Lung (tissue), 12 donors: ENCODE results near the gene CNTNAP2. TPM values are rescaled to one million over a fixed set of nuclear protein-coding genes. Genes with fewer than 3 reads are reported as not detected.

Source experiments
- ATAC-seq: fragments of 200-7000 bp; cut with Tn5 transposase; one replicate; pipeline ENCODE4 v1.9.1; 2020; ENCODE audit warnings: moderate number of reproducible peaks; ENCODE audit not compliant: insufficient read depth, low FRiP score
- DNase-seq, 3 donors: peaks; one replicate each; pipeline ENCODE4 v3.0.0-alpha.2; 2013 to 2017
- H3K27ac ChIP-seq, 2 donors: one replicate each; pipeline ENCODE4 v1.5.1; 2013; ENCODE audit warnings: mild to moderate bottlenecking in 2 of 2, moderate library complexity in 2 of 2, control low read depth in 1 of 2, inconsistent platforms in 1 of 2, low read depth in 1 of 2, low read length in 1 of 2
- H3K27me3 ChIP-seq, 3 donors: one replicate each; pipeline ENCODE4 v1.5.1; 2013; ENCODE audit warnings: low read length in 2 of 3; ENCODE audit not compliant: control insufficient read depth in 3 of 3, insufficient read depth in 3 of 3
- H3K36me3 ChIP-seq, 4 donors: one replicate each; pipeline ENCODE4 v1.5.1; 2013; ENCODE audit warnings: low read length in 4 of 4, mild to moderate bottlenecking in 1 of 4, moderate library complexity in 1 of 4; ENCODE audit not compliant: control insufficient read depth in 4 of 4, insufficient read depth in 4 of 4
- H3K4me1 ChIP-seq, 5 donors: one replicate each; pipeline ENCODE4 v1.5.1; 2013; ENCODE audit warnings: low read length in 5 of 5, mild to moderate bottlenecking in 2 of 5, moderate library complexity in 1 of 5; ENCODE audit not compliant: control insufficient read depth in 5 of 5, insufficient read depth in 5 of 5
- H3K4me3 ChIP-seq: one replicate; pipeline ENCODE4 v1.5.1; 2013; ENCODE audit warnings: mild to moderate bottlenecking, control low read depth, moderate library complexity
- H3K9ac ChIP-seq, 2 donors: one replicate each; pipeline ENCODE4 v1.5.1; 2013; ENCODE audit warnings: low read length in 2 of 2, control low read depth in 1 of 2; ENCODE audit not compliant: insufficient read depth in 1 of 2
- H3K9me3 ChIP-seq, 4 donors: one replicate each; pipeline ENCODE4 v1.5.1; 2013; ENCODE audit warnings: low read length in 3 of 4, mild to moderate bottlenecking in 1 of 4, moderate library complexity in 1 of 4; ENCODE audit not compliant: control insufficient read depth in 4 of 4, insufficient read depth in 3 of 4
- WGBS, 2 donors: extraction: QIAGEN DNeasy Blood & Tissue Kit; methylation state at CpG; one replicate each; pipeline ENCODE4 v1.1.7; 2013; 5-methylcytosine and 5-hydroxymethylcytosine counted together
- polyA plus RNA-seq, 2 donors: library from polyadenylated mRNA; stranded (reverse); fragments of 200-250 nt; gene quantifications; one replicate each; pipeline ENCODE4 v1.2.1, GENCODE V29; 2013
- total RNA-seq, 2 donors: library from RNA; depleted of rRNA in 1 of 2; stranded (reverse); fragments of >200 nt in 1 of 2; gene quantifications; one replicate each; pipeline ENCODE4 v1.2.1, GENCODE V29; 2014 to 2021
- TF ChIP-seq, protein P1 (sequence below): IDR thresholded peaks from 2 replicates; pipeline ENCODE4 v1.5.1; 2012; ENCODE audit warnings: mild to moderate bottlenecking; ENCODE audit errors: control extremely low read depth, extremely low read depth
- donor health status: control.
- donor health status: control.
- donor health status: Bipolar disorder and iron deficiency.
- donor health status: healthy.
- donor health status: DM: yes; HTN: yes; CAD: no.

CNTNAP2 gene
- total and polyA plus RNA-seq, 4 donors: 0.18 to 45.3 (median 0.52) TPM

GRCh38 chr7:147474862-147475261 lies 1358.3 kb downstream of the CNTNAP2 start:
- TF ChIP-seq, protein P1, sequence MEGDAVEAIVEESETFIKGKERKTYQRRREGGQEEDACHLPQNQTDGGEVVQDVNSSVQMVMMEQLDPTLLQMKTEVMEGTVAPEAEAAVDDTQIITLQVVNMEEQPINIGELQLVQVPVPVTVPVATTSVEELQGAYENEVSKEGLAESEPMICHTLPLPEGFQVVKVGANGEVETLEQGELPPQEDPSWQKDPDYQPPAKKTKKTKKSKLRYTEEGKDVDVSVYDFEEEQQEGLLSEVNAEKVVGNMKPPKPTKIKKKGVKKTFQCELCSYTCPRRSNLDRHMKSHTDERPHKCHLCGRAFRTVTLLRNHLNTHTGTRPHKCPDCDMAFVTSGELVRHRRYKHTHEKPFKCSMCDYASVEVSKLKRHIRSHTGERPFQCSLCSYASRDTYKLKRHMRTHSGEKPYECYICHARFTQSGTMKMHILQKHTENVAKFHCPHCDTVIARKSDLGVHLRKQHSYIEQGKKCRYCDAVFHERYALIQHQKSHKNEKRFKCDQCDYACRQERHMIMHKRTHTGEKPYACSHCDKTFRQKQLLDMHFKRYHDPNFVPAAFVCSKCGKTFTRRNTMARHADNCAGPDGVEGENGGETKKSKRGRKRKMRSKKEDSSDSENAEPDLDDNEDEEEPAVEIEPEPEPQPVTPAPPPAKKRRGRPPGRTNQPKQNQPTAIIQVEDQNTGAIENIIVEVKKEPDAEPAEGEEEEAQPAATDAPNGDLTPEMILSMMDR: no peak
- 59 to 68% methylated on average over 4 of the region's 4 CpGs for WGBS, 2 donors
- H3K36me3 ChIP-seq: no peaks in the 10 kb centered on the region
- no peak overlapping the region for H3K4me3 ChIP-seq
- DNase-seq: peak in 1 of 3 donors; percentile 4
- H3K9ac ChIP-seq: no peak overlapping the region
- ATAC-seq: no peak
- no peak overlapping the region for H3K27ac ChIP-seq
- no peaks in the 10 kb centered on the region for H3K4me1 ChIP-seq
- H3K27me3 ChIP-seq: no peaks in the 10 kb centered on the region
- H3K9me3 ChIP-seq: no peaks in the 10 kb centered on the region

- 71 to 79% methylated on average over 3 of the region's 3 CpGs for WGBS, 2 donors
- ATAC-seq: no peak
- H3K27me3 ChIP-seq: no peaks in the 10 kb centered on the region
- no peak overlapping the region for H3K4me3 ChIP-seq
- no peak overlapping the region for H3K9ac ChIP-seq
- no peaks in the 10 kb centered on the region for H3K36me3 ChIP-seq
- no peak overlapping the region for H3K27ac ChIP-seq
- H3K9me3 ChIP-seq: no peaks in the 10 kb centered on the region
- TF ChIP-seq, protein P1: no peak
- no peaks in the 10 kb centered on the region for H3K4me1 ChIP-seq
- no peak for DNase-seq
These were observed 1360.9 kb downstream of the CNTNAP2 start for GRCh38 chr7:147477526-147477925.

- H3K9ac ChIP-seq: no peak overlapping the region
- H3K36me3 ChIP-seq: no peaks in the 10 kb centered on the region
- 34 to 43% methylated on average over 3 of the region's 3 CpGs for WGBS, 2 donors
- H3K4me3 ChIP-seq: no peak overlapping the region
- no peak for ATAC-seq
- no peaks in the 10 kb centered on the region for H3K27me3 ChIP-seq
- no peak overlapping the region for H3K27ac ChIP-seq
- no peak for DNase-seq
- no peaks in the 10 kb centered on the region for H3K9me3 ChIP-seq
- H3K4me1 ChIP-seq: no peaks in the 10 kb centered on the region
- TF ChIP-seq, protein P1: no peak
These were observed 1362.2 kb downstream of the CNTNAP2 start for GRCh38 chr7:147478796-147479195.

- Histone ChIP-seq H3K4me3 (no peak overlapping the region), H3K27me3 (no peaks in the 10 kb centered on the region), H3K36me3 (no peaks in the 10 kb centered on the region), H3K9ac (no peak overlapping the region), H3K4me1 (no peaks in the 10 kb centered on the region), H3K27ac (no peak overlapping the region), H3K9me3 (peaks cover 0 to 2% (median 0%) of the 10 kb centered on the region in 4 donors)
- DNase-seq (no peak), ATAC-seq (no peak)
- TF ChIP-seq, protein P1: no peak
- WGBS, 2 donors: 73 to 81% methylated on average over 6 of the region's 6 CpGs
These were observed 1367.2 kb downstream of the CNTNAP2 start for GRCh38 chr7:147483634-147484292.
